Measurements from ENCODE around the gene OPN1SW. TPM values are rescaled to one million over a fixed set of nuclear protein-coding genes. Genes with fewer than 3 reads are reported as not detected.

The OPN1SW gene
- total and polyA plus RNA-seq, 9 of the 15 experiments (the other 6 are each of a cell fraction or from before 2014, with no cell fraction given), result 0.84 to 1.0 TPM; not detected in 7

GRCh38 chr7:128777156-128778123, 1.8 kb upstream of the OPN1SW start (continued):
- TF ChIP-seq SRF (CRISPR knock-in tag; IDR thresholded peaks at IDR 0.05), result no peak
- TF ChIP-seq ZZZ3 (IDR thresholded peaks at IDR 0.05), result no peak
- no peak for TF ChIP-seq PURB (CRISPR knock-in tag; IDR thresholded peaks at IDR 0.05; ENCODE audit: low read depth)
- peak; percentile 100 for TF ChIP-seq NFATC3 (IDR thresholded peaks at IDR 0.05)
- no peak for TF ChIP-seq CREB1 (IDR thresholded peaks at IDR 0.05)
- no peak for TF ChIP-seq CREB1 (CRISPR knock-in tag; IDR thresholded peaks at IDR 0.05)
- TF ChIP-seq RNF2 (IDR thresholded peaks at IDR 0.05), result no peak; the same call in 1 of the 2 replicates
- 0 out of 2 replicates have a peak, but pooled peaks have one; percentile 22 for TF ChIP-seq CHAMP1 (IDR thresholded peaks at IDR 0.05)
- peak; percentile 95 for TF ChIP-seq DPF2 (IDR thresholded peaks at IDR 0.05)
- TF ChIP-seq ZNF280A (IDR thresholded peaks at IDR 0.05; ENCODE audit: low read depth, partially characterized antibody), result peak; percentile 96
- TF ChIP-seq FOXM1 (IDR thresholded peaks at IDR 0.05; ENCODE audit: low read depth), result no peak
- TF ChIP-seq FOXM1 (CRISPR knock-in tag; IDR thresholded peaks at IDR 0.05; ENCODE audit: low read depth), result no peak
- no peak for TF ChIP-seq POU5F1 (IDR thresholded peaks at IDR 0.05; ENCODE audit: borderline replicate concordance, low read depth, low read length, partially characterized antibody)
- TF ChIP-seq ZBTB9 (CRISPR knock-in tag; IDR thresholded peaks at IDR 0.05), result no peak
- TF ChIP-seq KLF10 (CRISPR knock-in tag; IDR thresholded peaks at IDR 0.05), result no peak
- TF ChIP-seq ARNT (IDR thresholded peaks at IDR 0.05), result peak; percentile 48 to 70; a peak in 2 of 4 replicates
- TF ChIP-seq SMARCB1 (IDR thresholded peaks at IDR 0.05; ENCODE audit: insufficient read length, low read depth), result no peak
- no peak for TF ChIP-seq BACH1 (tag; IDR thresholded peaks at IDR 0.05)
- TF ChIP-seq STAT5B (CRISPR knock-in tag; IDR thresholded peaks at IDR 0.05), result no peak
- no peak for TF ChIP-seq ZKSCAN3 (CRISPR knock-in tag; IDR thresholded peaks at IDR 0.05)
- TF ChIP-seq ZSCAN29 (IDR thresholded peaks at IDR 0.05), result no peak
- TF ChIP-seq NCOA1 (IDR thresholded peaks at IDR 0.05; ENCODE audit: low read depth), result 0 out of 2 replicates have a peak, but pooled peaks have one; percentile 25
- TF ChIP-seq TRIM24 (IDR thresholded peaks at IDR 0.05), result peak; percentile 97 to 98
- TF ChIP-seq RBBP5 (IDR thresholded peaks at IDR 0.05; ENCODE audit: borderline replicate concordance, insufficient read depth, low read length, poor library complexity, severe bottlenecking), result no peak
- TF ChIP-seq SNIP1 (IDR thresholded peaks at IDR 0.05; ENCODE audit: low read depth), result no peak; the same call in 1 of the 2 replicates
- no peak for TF ChIP-seq HDAC2 (IDR thresholded peaks at IDR 0.05)

Measured in K562 (cell line).